Epithelial cell of prostate (primary cell): ENCODE measurements around the gene POU2F2.

Source experiments
- DNase-seq: peaks from one replicate; pipeline ENCODE4 v3.0.0-alpha.2; 2011; ENCODE audit warnings: low read depth, low spot score
- H3K27ac ChIP-seq: fragments of 450-650 bp; 2 replicates; pipeline ENCODE4 v1.5.1; 2017; ENCODE audit warnings: mild to moderate bottlenecking

The POU2F2 gene

DNA sequence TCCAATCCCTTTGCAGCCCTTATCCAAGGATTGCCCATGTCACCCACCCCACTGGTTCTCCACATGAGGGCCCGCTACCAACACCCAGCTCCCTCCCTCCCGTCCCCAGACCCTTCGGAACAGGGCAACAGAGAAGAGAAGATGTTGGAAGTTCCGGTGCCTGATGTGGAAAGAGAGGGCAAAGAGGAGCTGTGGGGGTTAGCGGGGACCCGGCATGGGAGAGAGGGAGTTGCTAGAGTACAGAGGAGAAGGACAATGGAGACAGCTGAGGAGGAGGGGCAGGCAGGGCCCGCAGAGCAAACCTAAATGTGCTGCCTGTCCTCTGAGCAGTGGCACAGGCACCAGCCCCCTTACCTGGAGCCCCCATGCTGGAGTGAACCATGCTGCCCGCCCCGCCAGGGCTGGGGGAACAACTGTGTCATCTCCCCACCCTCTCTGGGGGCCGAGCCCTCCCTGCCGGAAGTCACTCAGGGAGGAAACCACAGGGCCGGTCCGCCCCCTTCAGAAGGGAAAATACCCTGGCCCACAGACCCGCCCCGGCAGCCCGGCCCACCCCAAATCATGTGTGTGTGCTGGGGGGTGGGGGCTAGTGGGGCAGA lies at the start of gene POU2F2:
POU2F2 (minus strand) TSS at position 417 of the 599 bp plus-strand sequence; CDS start at position 382, 35 bp downstream.
- H3K27ac ChIP-seq = peak within 1 kb of the TSS; percentile 86

DNA sequence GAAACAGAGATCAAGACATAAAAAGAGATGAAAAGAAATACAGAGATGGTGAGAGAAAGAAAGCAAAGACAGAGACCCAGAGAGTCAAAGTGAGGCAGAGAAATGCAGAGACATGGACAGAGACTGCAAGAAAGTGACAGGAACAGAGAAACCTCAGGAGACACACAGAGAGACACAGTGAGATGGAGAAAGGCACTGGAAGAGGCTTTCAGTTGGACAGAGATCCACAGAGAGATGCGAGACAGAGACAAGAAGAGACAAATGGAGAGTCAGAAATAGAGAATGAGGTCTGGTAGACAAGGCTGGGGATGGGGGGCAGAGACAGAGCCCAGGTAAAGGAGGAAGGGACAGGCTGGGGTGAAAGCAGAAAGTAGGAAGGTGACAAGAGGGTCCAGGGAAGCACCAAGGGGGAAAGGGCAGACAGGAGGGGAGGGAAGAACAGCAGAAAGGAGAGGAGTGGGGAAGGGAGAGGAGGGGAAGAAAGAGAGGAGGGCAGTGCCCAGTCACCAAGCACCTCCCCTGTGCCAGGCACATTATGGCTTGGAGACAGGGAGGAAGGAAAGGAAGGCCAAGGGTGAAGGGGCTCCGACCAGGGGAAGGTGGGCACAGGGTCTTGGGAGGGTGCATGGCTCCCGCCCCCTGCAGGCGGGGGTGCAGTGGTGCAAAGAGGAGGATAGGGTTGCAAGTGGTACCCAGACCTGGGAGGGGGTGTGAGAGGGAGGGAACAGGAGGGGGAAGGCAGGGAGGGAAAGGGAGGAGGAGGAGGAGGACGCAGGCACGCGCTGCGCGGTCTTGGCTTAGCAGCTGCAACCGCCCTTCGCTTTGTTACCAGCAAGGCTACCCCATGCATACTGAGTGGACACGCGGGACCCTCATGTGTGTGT lies 46.8 kb upstream of the POU2F2 start:
- no peak for DNase-seq
- no peak overlapping the region for H3K27ac ChIP-seq

More for the DNA sequence above, at the start of gene POU2F2:
- no peak for DNase-seq

DNA sequence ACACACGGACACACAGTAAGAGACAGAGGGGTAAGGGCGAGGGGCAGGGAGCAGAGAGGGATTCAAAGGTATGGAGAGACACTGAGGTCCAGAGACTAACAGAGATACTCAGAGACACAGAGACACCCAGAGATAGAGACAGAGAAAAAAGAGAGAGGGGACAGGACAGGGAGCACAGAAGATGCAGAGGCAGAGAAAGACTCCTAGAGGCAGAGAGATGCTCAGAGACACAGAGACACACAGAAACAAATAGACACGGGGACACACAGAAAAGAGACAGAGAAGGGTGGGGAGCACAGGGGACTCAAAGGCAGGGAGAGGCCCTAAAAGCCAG lies 45.4 kb upstream of the POU2F2 start:
- DNase-seq = no peak
- H3K27ac ChIP-seq = no peak overlapping the region

DNA sequence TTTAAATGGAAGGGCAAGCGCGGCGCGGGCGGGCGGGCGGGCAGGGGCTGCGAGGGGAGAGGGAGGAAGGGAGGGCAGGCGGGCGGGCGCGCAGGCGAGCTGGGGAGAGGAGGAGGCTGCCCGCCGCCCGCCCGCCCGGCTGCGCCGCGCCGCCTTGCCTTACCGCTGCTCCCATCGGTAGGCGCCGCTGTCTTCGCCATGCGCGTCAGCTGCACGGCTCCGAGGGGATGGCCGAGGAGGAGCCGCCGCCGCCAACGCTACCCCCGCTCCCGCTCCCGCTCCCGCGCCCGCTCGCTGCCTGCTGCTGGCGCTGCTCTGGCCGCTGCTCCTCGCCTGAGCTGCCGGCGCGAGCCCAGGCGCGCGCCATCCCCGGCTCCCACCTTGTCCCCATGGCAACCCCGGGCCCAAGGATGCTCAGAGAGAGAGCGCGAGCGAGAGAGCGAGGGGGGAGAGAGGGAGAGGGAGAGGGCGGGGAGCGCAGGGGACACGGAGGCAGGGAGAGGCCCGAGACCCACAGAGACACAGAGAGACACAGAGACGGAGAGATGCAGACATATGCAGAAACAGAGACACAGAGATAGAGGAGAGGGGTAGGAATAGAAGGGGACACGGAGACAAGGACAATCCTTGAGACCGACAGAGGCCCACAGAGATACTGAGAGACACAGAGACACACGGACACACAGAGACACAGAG lies 44.9 kb upstream of the POU2F2 start:
- no peak for DNase-seq
- no peak overlapping the region for H3K27ac ChIP-seq

DNA sequence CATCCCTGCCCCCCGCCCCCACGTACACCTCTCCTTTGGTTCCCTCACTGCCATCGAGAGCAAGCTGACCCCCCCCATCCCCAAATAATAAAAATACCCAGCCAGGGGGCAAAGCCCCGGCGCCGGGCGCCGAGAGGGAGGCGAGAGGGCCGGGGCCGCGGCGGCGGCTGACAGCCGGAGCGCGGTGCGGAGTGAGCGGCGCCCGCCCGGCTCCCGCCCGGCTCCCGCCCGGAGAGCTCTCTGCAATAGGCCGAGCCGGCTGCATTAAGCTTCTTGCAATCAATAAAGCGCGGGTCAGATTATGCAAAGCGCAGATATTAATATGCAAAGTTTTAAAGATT lies 44.4 kb upstream of the POU2F2 start:
- DNase-seq = no peak
- H3K27ac ChIP-seq = no peak overlapping the region

DNA sequence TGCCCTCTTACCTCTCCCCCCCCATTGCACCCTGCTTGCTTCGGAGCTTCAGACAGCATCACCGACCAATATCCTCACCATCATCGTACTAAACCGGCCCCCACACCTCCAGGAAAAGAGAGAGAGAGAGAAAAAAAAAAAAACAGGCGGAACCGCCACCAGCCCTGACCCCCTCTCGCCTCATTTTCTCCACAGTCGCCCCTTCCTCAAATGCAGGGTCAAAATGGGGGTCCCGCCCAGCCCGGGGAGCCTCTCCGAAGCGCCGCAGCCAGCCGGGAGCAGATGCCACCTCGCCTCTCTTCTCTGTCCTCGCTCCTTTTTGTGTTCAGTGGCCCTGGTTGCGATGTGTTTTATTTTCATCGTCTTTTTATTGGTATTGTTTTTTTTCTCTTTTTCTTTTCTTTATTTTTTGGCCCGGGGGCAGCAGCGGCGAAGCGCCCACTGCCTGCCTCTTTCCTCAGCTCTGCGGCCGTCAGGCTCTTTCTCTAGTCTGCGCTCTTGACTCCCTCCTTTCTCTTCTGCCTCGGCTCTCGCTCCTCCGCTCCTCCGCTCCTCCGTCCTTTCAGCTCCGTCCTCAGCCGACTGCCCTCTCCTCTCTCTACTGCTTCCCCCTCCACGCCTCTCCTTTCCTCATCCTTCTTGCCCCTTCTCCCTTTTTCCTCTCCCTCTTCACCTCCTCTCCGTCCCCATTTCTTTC lies 43.9 kb upstream of the POU2F2 start:
- DNase-seq = no peak
- no peak overlapping the region for H3K27ac ChIP-seq

DNA sequence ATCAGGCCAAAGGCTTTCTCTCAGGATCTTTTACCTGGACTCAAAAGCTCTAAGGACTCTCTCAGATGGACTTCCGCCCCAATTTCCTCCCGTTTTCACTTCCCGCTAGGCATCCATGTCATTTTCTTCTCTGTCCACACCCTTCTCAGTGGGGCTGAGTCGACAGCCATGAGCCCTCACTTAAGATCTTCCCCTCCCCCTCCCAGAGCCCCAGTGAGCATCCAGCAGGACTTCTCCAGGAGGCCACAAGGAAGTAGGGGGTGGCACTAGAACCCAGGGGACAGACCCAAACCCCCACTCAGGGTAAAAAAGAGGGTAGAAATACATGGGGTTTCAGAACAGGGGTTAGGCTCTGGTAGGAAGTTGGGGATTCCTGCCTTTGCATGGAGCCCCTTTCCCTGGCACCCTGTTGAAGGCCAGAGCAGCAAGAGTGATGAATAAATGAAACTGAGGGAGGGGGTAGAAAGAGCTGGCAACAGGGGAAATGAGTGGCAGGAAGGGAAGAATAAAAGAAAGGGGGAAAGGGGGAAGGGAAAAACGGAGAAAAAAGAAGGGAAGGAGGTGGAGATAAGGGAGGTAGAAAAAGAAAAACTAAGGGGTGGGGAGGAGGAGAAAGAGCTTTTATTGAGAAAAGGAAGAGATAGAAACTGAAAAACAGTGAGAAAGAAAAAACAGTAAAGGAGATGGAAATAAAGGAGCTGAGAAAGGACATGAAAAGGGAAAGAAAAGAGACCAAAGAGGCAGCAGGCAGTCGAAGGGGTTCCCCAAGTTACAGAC lies 42.9 kb upstream of the POU2F2 start:
- DNase-seq = no peak
- H3K27ac ChIP-seq = no peak overlapping the region

DNA sequence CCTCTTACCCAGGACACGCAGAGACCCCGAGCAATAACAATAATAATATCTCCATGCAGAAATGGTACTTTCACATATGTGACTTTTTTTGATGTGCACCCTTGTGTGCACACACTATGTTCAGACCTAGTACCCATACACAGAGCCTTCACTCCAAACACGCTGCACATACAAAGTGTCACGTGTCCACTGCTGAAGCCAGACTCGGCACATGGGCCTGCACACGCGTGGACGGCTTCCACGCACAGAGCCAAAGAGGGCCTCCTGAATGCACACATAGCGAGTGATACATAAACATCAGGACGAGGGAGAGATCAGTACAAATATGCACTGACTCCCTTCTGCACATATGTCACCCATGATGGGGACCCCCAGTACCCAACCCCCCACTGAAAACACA lies 41.9 kb upstream of the POU2F2 start:
- no peak for DNase-seq
- no peak overlapping the region for H3K27ac ChIP-seq

DNA sequence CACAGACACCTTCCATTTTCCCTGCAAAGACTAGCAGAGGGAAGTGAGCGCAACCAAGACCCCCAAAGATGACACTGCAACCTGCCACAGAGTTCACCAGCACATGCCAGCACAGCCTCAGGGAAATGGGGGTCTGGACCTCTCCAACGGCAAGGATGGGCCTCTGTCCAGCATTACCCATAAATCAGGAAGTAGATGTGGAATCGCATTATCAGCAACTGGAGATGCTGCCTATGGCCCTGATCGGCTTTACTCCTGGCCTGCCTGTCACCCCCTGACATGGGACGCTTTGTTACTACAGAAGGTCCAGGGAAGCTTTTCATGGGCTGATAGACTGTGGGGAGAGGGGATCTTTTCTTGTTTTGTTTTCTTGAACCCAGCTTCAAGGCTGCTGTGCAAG lies 41.4 kb upstream of the POU2F2 start:
- H3K27ac ChIP-seq = no peak overlapping the region
- DNase-seq = no peak

DNA sequence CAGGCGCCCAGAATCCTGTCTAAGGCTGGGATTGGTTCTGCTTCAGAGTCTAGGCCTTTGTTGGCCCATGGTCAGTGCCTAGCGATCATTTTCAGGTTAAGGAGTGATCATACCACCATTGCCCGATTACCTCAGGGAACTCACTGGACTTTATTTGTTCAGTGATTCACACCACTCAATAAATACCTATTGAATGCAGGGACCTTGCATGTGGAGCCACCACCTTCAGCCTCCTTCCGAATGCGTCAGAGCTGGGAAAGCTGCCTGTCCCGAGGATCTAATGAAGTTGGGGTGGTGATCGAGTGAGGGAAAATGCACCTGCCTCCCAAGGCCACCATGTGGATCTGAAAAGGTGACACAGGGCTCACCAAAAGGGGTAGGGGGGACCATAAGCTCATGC lies 40.0 kb upstream of the POU2F2 start:
- no peak overlapping the region for H3K27ac ChIP-seq

DNA sequence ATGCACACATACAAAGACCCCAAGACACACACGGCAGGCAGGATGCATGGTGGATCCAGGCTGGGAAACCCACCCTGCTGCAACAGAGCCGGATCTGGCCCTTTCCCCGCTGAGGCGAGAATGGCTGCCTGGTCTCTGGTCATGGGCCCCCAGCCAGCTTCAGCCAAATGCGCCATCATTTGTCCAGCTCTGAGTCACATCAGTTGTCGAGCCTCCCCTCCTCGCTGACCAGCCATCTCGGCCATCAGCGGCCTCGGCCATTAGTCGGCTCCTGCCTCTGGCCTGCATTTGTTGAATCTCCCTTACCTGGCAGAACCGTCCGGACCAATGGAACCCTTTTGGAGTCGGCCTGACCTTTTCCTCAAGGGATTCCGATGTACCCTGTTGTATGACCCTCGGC lies 38.5 kb upstream of the POU2F2 start:
- DNase-seq = no peak
- H3K27ac ChIP-seq = no peak overlapping the region

More for the DNA sequence above, 40.0 kb upstream of the POU2F2 start:
- no peak for DNase-seq

DNA sequence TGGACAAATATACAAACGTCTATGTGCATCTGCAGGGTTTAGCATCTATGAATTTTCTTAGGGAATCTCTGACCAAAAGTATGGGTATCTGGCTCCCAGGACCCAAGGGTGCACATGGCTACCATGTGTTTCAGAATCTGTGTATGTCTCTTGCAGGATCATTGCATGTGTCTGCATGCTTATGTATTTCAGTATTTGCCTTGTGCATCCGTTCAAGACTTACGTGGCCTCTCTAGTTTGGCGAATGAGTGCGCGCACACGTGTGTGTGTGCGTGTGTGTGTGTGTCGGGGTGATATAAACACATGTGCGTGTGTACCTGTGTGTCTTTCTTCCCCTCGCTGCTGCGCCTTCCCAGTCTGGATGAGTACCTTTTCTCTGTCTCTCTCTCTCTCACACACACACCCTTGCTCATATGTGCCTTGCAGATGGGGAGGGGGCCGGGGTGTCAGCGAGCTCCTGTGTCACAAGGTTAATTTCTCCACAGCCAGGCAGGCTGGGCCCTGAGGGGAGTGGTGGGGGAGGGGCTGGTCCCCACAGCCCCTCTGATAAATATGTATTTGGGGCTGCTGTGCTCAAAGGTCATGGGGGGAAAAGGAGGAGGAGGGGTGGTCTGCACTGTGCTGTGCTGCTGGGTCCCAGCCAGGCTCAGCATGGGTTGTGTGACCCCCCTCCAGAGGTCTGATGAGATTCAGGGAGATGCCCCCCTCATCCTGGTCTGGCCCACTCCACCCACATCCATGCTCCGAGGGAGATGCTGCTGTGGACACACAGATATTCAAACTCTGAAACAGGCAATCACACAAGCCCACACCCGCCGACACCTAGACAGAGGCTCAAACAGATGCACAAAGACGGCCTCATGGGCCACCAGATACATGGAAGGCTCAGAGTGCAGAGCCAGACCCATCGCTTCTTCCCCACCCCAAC lies 37.5 kb upstream of the POU2F2 start:
- no peak overlapping the region for H3K27ac ChIP-seq
- DNase-seq = no peak

DNA sequence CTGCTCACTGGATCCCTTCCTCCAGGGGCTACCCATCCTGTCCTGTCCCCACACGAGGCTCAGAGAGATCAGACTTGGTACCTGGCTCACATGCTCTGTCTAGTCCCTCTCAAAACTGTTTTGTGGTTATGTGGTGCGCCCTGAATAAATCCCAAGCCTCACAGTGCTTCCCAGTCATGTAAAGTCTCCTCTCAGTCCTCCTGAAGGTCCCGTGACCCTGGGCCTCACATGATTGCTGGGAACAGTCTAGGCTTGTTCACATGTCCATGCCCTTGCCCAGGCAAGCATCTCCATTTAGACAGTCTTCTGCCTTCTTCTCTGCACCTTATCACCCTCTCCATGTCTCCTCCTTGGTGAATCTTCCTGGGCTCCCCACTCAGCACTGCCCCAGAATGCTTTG lies 36.0 kb upstream of the POU2F2 start:
- no peak for DNase-seq
- H3K27ac ChIP-seq = no peak overlapping the region

DNA sequence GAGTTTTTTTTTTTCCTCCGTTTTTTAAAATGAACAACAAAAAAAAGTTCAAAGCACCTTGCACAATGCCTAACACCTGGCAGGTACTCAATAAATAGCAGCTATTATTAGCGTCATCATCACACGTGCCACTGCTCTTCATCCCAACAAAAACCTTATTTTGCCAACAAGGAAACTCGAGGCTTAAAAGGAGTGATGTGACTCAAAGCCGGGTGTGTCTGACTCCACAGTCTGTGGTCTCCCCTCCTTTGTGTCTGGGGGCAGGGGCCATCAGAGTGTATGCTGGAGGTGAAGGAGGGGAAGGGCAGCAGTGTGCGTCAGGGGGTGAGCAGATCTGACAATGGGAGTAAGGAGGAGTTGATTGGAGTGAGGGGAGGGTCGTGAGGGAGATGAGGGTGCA lies 34.1 kb upstream of the POU2F2 start:
- no peak overlapping the region for H3K27ac ChIP-seq
- DNase-seq = no peak

DNA sequence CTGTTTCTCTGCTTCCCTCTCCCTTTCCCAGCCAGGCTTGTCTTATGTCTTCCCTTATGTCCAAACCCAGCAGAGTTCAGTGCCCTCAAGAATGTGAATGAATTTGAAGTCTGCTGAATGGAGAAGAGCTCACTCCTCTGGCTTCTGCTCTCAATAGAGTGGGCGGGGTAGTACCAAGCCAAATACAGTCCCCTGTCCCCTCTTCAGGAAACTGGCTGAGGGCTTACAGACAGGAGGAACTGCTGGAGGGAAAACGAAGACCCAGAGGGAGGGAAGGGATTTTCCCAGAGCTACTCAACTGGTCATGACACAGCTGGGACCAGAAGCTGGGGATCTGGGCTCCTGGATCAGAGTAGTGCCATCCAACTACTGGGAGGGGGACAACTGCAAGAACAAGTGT lies 32.9 kb upstream of the POU2F2 start:
- DNase-seq = no peak
- no peak overlapping the region for H3K27ac ChIP-seq

DNA sequence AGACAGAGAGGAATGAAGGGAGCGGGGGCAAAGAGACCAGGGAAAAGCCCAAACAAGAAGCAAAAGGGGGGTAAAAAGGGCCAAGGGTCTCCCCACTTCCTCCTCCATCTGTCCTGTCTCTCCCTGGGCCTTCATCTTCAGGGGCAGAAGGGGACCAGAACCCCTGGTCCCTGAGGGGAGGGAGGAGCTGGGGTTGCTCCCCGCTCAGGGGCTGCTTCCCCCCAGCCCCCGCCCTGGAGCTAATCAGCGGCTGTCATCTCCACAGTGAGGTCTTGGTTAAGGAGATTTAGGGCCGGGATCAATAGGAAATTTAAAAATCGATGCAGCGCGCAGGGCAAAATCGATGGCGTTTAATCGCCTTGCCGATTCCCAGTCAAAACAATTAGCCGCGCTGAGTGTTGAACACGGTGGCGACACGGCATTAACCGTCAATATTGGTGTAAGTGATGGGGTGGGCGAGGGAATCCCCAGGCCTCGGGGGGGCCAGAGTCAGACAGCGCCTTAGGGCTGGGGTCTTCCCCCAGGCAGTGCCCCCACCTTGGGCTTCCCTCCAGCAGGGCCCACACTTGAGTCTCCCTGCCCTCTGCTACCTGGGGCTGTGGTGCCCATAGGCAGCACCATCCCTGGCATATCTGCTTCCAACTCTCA lies 29.5 kb upstream of the POU2F2 start:
- no peak overlapping the region for H3K27ac ChIP-seq
- no peak for DNase-seq

DNA sequence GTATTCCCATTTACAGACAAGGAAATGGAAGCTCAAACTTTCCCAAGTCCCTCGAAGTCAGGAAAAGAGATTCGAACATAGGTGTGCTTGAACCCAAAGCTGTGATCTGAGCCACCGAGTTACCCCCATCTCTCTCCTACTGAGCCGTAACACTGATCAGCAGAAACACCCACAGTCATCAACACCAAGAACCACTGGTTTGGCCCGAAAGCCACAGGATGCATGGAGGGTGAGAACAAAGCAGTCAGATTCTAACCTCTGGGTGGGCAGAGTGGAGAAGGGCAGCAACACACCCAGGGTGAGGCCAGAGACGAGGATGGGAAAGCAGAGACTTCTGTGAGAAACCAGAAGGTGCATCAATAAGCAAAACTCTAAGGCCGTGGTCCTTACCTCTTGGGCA lies 27.7 kb upstream of the POU2F2 start:
- H3K27ac ChIP-seq = no peak overlapping the region
- DNase-seq = no peak

DNA sequence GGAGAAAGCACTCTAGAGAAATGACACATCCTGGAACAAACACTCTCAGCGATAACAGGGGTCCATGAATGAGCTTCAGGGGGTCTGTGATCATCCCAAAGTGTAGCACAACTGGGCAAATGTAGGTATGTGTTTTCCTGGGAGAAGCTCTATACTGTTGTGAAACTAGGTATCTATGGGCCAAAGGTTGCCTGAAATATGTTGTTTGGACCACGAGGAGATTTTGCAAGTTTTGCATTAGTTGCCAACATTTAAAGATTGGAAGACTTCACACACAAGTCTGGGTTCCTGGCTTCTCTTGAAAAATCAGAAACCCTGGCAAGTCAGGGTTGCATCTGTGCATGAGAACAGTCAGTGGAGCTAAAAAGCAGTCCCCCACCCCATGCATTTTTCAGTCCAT lies 26.7 kb upstream of the POU2F2 start:
- no peak overlapping the region for H3K27ac ChIP-seq
- DNase-seq = no peak

DNA sequence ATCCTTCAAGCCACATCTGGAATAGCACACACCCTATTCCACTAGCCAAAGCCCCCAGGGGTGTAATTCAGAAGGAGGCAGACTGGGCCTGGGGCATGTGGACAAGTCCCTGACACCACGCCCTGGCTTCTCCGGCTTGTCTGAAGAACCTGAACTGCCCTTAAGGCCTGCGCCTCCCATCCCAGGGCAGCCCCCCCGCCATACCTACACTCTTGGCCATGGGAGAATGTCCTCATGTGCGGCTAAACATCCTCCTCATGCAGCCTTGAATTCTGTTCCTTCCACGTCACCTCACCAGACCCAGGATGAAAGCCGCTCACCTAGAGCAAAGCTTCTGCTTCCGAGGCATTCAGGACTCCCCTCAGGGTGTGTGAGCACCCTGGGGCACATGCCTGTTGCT lies 24.3 kb upstream of the POU2F2 start:
- no peak for DNase-seq
- H3K27ac ChIP-seq = no peak overlapping the region
